Measurements from ENCODE around the gene DNAH10. TPM values are rescaled to one million over a fixed set of nuclear protein-coding genes. Genes with fewer than 3 reads are reported as not detected.

The DNAH10 gene
- total RNA-seq, 1 donor from 2014 or later: 0.22 TPM

DNA sequence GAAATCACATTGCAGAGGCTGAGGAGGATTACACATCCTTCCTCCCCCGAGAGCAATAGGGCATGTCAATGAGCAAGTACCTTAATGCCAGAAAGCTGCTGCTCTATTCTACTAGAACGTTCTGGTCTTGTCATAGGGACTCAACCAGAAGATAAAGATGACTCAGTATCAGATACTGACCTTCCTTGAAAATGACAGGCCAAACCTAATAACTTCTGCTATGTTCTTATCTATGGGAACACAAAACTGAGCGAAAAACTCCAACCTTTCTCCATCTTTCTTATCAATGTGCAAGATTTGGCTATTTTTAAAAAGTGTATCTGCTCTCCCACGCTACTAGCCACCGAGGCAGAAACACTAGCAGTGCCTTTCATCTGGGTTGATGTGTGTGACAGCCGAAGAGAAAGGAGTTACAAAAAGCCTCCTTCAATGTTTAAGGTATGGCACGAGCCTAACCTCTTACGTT is 205.1 kb downstream of the DNAH10 start:
- DNase-seq (ENCODE audit: missing footprints): no peak
- intact Hi-C loops (cut with DNase I): no loop called here
- no peak for ATAC-seq

DNA sequence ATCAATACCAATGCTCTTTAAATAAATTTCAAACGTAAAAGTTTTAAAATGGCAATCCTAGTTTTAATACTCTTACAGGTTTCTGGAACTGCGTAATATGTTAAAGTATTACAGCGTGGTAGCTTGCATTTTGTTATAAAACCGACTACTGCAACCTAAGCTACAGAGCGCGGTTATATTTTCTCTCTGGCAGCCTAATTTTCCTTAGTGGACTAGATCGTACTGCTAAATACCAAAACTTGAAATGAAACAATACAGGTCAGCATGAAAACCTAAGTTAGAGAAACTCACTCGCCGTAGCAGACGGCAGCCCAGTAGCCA is 209.3 kb downstream of the DNAH10 start:
- intact Hi-C loops (cut with DNase I): no loop called here
- DNase-seq (ENCODE audit: missing footprints): no peak

DNA sequence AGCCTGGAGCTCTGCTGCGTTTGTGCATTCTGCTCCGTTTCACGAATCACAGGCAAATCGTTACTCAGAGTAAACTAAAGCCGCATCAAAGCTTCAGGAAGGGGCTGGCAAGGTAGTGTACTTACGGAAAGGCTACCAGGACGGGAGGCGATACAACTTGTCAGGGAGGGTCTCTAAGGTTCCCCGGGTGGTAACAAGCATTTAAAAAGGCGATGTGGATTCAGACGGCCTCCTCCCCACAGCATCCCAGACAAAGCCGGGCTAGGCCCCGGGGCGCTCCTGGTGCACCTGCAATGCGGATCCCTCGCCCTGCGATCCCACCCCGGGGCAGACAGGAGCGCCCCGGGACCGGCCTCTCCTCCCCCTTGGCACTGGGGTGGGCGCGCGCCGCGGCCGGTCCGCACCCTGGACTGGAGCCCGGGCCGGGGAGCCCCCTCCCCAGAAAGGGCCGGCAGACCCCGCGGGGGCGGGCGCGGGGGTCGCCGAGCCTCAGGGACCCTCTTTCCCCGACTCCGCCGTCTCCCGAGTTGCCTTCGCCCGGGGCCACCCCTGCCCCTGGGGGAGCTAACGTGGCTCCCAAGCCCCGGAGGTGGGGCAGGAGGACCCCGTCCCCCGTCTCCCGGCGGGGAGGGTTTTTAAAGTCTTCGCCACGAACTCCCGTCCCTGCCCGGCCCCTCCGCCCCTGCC is 209.8 kb downstream of the DNAH10 start:
- intact Hi-C loops (cut with DNase I): no loop called here
- DNase-seq (ENCODE audit: missing footprints): no peak
- ATAC-seq: peak; percentile 14

More for the DNA sequence above, 209.3 kb downstream of the DNAH10 start:
- no peak for ATAC-seq

DNA sequence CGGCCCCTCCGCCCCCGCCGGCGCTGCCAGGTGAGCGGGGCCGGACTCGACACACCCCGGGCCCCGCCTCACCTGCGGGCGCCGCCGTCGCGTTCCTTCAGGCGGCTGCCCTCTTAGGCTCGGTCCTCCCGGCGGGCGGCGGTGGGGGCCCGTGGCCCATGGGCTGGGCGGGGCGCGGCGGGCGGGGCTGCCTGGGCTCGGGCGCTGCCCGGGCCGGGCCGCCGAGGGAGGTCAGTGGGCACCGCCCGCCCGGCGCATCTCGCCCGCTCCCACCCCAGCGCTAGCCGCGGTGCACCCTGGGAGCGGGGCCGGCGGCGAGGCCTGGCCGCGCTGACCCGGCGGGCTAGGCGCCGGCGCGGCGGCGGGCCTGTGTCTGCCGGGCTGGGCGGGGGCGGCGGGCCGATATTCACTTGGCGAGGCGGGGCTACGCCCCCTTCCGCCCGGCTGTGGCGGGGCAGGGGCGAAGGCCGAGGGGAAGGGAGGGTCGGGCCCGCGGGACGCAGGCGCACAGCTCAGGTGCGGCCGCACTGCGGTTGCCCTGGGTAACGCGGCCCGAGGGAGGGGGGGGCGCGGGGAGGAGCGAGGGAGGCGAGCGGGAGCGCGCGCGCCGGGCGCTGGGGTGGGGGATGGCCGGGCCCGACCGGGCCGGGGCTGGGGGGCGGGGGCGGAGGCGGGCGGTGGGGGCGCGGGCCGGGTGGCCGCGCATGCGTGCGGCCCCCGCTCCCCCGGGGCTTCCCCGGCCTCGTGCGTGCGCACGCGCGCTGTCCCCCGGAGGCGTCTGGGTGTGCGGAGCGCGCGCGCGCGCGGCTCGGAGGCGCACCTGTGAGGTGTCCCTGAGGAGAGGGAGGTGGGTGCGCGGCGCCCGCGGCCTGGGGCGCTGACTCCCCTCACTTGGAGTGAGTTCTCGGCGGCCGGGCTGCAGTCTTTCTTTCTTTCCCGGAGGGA is 210.6 kb downstream of the DNAH10 start, which contains the start of the genes CCDC92 and ZNF664:
CCDC92 (minus strand) TSS at position 375 of the 945 bp plus-strand sequence. CDS start 28,526 bp downstream, outside the sequence.
ZNF664 (plus strand) TSS at position 759 of the 945 bp plus-strand sequence. CDS start 38,930 bp downstream, outside the sequence.
- DNase-seq (ENCODE audit: missing footprints): peak; percentile 95
- intact Hi-C loops (cut with DNase I): no loop called here
- peak; percentile 93 for ATAC-seq

DNA sequence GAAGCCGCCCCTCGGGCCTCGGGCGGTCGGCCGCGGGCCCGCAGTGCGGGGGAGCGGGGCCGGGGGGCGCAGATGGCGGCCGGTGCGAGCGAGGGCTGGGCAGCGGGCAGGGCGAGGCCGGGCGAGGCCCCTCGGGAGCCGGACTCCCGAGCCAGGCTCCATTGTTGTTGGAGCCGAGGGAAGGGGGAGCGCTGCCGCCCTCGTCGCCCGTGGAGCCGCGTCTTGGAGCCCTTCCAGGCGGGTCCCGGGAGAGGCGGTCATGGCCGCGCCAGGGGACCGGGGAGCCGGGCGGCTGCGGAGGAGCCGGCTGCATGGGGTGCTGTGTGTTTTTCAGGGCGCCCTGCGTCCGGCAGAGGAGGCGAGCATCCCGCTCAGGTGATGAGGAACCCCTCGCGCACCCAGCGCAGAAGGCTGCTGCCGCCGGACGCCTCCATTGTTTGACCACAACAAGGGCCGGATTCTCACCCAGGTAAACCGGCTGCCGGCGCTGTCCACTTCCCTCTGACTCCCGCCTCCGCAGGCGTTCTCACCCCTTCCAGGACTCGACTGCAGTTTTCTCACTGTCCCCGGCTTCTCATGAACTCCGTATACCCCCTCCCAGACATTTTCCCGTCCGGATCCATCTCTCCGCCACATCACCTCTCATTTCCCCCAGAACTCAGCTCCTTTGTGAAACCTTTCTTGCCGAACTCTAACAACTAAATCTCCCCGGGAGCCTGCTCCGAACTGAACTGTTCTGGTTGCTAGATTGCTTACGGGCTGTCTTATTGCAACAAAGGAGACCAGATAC is 211.6 kb downstream of the DNAH10 start:
- peak; percentile 5 for ATAC-seq
- DNase-seq (ENCODE audit: missing footprints): peak; percentile 76
- intact Hi-C loops (cut with DNase I): no loop called here

DNA sequence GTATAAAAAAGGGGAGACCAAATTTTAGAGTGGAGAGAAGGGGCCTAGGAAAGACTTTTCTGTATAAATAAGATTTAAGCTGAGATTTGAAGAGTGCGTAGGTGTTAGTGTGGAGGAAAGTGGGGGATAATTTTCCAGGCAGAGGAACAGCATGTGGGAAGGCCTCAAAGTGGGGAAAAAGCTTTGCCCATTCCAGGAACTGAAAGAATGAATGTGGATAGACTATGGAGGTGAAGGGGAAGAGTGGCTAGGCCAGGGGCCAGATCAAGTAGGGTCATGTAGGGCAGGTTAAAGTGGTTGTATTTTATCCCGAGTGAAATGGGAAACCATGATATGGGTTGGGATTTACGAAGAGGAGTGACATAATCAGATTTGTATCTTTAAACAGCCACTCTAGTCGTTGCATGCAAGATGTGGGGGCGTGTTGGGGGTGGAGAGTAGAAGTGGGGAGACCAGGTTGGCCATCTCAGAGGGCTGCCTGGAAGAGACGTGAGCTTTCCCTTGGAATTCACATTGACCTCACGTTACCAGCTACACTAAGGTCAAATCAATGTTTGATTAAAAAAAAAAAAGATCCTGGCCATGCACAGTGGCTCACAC is 214.2 kb downstream of the DNAH10 start:
- ATAC-seq (no peak), DNase-seq (ENCODE audit: missing footprints) (no peak)
- intact Hi-C loops (cut with DNase I): no loop called here

DNA sequence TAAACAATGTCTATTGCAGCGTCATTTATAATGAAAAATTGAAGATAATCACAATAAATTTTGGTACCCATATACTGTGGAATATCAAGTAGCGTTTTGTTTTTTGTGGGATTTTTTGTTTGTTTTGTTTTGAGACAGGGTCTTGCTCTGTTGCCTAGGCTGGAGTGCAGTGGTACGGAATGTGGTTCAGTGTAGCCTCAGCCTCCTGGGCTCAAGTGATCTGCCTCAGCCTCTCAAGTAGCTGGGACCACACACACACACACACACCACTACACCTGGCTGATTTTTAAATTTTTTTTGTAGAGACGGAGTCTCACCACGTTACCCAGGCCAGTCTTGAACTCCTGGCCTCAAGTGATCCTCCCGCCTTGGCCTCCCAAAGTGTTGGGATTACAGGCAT is 217.5 kb downstream of the DNAH10 start:
- DNase-seq (ENCODE audit: missing footprints) (no peak), ATAC-seq (no peak)
- intact Hi-C loops (cut with DNase I): no loop called here

DNA sequence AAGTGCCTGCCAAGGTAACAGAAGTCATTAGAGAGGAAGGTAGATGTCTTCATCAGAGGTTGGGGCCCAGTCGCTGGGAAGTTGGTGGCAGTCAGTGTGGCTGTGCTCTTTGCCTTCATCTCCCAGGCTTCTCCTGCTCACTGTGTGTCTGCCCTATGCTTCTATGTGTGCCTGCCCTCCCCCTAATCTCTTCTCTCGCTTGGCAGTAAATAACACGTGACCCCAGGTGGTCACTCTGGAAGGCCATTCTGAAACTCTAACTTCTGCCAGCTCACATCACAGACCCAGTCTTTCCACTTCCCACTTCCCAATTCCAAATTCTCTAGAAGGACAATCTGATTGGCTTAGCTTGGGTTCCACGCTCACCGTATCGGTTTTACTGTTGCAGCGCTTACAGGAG is 220.2 kb downstream of the DNAH10 start:
- intact Hi-C loops (cut with DNase I): loop anchor here (5.0 kb wide), 1 partner anchor 270 kb away; the partner anchor contains the start of gene ATP6V0A2
- DNase-seq (ENCODE audit: missing footprints) (no peak), ATAC-seq (no peak)

DNA sequence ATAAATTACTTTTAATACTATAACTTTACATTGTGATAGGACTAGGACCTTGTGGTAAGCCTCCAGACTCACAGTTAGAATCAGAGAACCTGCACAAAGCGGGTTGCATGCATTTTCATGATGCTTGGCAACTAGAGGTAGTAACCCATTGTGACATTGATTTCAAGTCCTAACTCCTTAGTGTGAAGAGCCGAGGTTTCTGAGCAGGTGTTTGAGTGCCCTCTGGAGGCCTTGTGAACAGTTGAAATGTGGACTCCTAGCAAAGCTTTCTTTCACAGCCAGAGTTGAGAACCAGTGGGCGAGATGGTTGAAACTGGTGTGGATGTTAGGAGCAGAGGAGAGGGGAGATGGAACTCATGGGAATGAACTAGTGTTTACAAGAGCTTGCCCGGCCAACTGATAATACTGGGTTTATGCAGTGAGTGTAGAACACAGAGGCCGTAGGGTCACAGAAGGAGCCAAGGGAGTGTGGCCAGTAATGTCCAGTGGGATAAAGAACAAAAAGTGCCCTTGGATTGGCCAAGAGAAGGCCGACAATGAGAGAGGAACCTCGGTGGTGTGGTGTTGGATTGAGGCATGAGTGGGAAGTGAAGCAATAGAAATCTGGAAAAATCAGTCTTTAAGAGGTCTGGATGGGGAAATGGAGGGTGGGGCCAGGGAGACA is 221.9 kb downstream of the DNAH10 start:
- intact Hi-C loops (cut with DNase I): loop anchor here (2.0 to 5.0 kb wide), 2 partner anchors 79 to 272 kb away; partner anchors contain the start of gene ATP6V0A2
- ATAC-seq (peak; percentile 72), DNase-seq (ENCODE audit: missing footprints) (no peak)

DNA sequence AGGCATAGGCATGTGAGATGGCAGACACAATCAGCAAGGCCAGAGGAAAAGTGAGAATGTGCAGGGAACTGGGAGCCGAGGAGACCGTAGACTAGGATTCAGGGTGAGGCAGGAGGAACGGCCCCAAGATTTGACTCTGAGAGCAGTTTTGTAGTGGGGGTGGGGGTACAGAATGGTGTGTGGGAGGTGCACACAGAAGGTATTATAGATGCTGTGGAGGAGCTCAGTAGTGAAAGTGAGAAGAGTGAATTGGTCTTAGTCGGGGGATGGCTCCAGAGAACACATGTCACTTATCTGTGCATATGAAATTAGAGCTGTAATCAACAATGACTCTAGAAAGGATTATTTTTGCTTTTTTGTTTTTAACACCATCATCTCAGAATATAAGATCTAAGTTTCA is 222.8 kb downstream of the DNAH10 start:
- no peak for DNase-seq (ENCODE audit: missing footprints)

More for the DNA sequence above, 222.8 kb downstream of the DNAH10 start:
- intact Hi-C loops (cut with DNase I): loop anchor here (2.0 to 5.0 kb wide), 3 partner anchors 42 to 273 kb away; partner anchors contain the start of gene ATP6V0A2
- ATAC-seq: no peak

Other genes starting within 250 kb of the DNAH10 start
- 94.3 TPM for gene RILPL1, start 228.6 kb upstream of the DNAH10 start, total RNA-seq
- gene TMED2, start 177.7 kb upstream of the DNAH10 start, total RNA-seq: 163 TPM
- 4.9 TPM for gene DDX55, start 160.2 kb upstream of the DNAH10 start, total RNA-seq
- gene EIF2B1, start 128.6 kb upstream of the DNAH10 start, total RNA-seq: 33.1 TPM
- gene GTF2H3, start 128.5 kb upstream of the DNAH10 start, total RNA-seq: 13.3 TPM
- gene TCTN2, start 91.2 kb upstream of the DNAH10 start, total RNA-seq: 3.3 TPM
- gene ATP6V0A2, start 49.9 kb upstream of the DNAH10 start, total RNA-seq: 9.8 TPM
- gene CCDC92, start 210.5 kb downstream of the DNAH10 start, total RNA-seq: 58.2 TPM
- 86.6 TPM for gene ZNF664, start 210.9 kb downstream of the DNAH10 start, total RNA-seq

Data from Right ventricle myocardium inferior (tissue), 1 donor.